ENCODE measurements around the gene UBE2QL1.

GRCh38 chr5:6424110-6424659 is 24.5 kb upstream of the UBE2QL1 start:
- no peak for TF ChIP-seq CTCF (conservative IDR thresholded peaks at IDR 0.05; ENCODE audit: low read depth, low read length)
- no peak for TF ChIP-seq EZH2 (IDR thresholded peaks at IDR 0.05; ENCODE audit: borderline replicate concordance, low read depth, low read length, poor library complexity, severe bottlenecking)
